WERI-Rb-1 (cell line): ENCODE data around the gene ELF1.

ENCODE experiments used
- DNase-seq: peaks from one replicate; pipeline ENCODE4 v3.0.0-alpha.2; 2020
- H3K27ac ChIP-seq: fragments of 250-450 bp; sonication (Bioruptor Pico); 2 replicates; pipeline ENCODE4 v1.5.1; 2020; ENCODE audit warnings: mild to moderate bottlenecking, moderate library complexity
- H3K27me3 ChIP-seq: fragments of 250-450 bp; sonication (Bioruptor Pico); 2 replicates; pipeline ENCODE4 v1.5.1; 2021; ENCODE audit warnings: mild to moderate bottlenecking, low read depth, moderate library complexity; ENCODE audit not compliant: insufficient read depth, severe bottlenecking
- H3K36me3 ChIP-seq: fragments of 250-450 bp; sonication (Bioruptor Pico); 2 replicates; pipeline ENCODE4 v1.5.1; 2020; ENCODE audit warnings: mild to moderate bottlenecking, moderate library complexity
- H3K4me3 ChIP-seq: 2 replicates; pipeline ENCODE4 v1.5.1; 2011; ENCODE audit warnings: low read depth, mild to moderate bottlenecking, control low read depth, low read length
- H3K9me3 ChIP-seq: fragments of 250-450 bp; sonication (Bioruptor Pico); 2 replicates; pipeline ENCODE4 v1.5.1; 2021; ENCODE audit warnings: mild to moderate bottlenecking, moderate library complexity; ENCODE audit not compliant: severe bottlenecking
- TF ChIP-seq, protein P1 (sequence below): IDR thresholded peaks from 2 replicates; pipeline ENCODE4 v1.5.1; 2011; ENCODE audit warnings: low read depth, mild to moderate bottlenecking, control low read depth, inconsistent platforms, low read length

The ELF1 gene

DNA sequence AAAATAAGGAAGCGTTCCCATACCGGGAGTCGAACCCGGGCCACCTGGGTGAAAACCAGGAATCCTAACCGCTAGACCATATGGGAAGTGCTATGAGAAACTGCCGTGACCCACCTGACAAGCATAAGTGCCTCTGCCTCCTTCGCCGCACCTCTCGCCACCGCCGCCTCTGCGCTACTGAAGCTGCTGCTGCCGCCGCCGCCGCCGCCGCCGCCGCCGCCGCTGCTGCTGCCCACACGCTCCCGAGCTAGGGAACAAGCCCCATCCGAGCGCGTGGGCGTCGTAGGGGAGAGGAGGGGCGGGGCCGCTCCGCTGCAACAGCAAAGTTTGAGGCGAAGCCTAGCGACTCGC, 41.6 kb upstream of the ELF1 start:
- TF ChIP-seq, protein P1, sequence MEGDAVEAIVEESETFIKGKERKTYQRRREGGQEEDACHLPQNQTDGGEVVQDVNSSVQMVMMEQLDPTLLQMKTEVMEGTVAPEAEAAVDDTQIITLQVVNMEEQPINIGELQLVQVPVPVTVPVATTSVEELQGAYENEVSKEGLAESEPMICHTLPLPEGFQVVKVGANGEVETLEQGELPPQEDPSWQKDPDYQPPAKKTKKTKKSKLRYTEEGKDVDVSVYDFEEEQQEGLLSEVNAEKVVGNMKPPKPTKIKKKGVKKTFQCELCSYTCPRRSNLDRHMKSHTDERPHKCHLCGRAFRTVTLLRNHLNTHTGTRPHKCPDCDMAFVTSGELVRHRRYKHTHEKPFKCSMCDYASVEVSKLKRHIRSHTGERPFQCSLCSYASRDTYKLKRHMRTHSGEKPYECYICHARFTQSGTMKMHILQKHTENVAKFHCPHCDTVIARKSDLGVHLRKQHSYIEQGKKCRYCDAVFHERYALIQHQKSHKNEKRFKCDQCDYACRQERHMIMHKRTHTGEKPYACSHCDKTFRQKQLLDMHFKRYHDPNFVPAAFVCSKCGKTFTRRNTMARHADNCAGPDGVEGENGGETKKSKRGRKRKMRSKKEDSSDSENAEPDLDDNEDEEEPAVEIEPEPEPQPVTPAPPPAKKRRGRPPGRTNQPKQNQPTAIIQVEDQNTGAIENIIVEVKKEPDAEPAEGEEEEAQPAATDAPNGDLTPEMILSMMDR: no peak
- peak; percentile 67 for DNase-seq
- Histone ChIP-seq H3K9me3 (no peaks in the 10 kb centered on the region), H3K36me3 (peaks cover under 1% of the 10 kb centered on the region; the same call in 1 of the 2 replicates), H3K27me3 (no peaks in the 10 kb centered on the region), H3K4me3 (peak overlapping the region; percentile 81), H3K27ac (peak overlapping the region; percentile 93)

DNA sequence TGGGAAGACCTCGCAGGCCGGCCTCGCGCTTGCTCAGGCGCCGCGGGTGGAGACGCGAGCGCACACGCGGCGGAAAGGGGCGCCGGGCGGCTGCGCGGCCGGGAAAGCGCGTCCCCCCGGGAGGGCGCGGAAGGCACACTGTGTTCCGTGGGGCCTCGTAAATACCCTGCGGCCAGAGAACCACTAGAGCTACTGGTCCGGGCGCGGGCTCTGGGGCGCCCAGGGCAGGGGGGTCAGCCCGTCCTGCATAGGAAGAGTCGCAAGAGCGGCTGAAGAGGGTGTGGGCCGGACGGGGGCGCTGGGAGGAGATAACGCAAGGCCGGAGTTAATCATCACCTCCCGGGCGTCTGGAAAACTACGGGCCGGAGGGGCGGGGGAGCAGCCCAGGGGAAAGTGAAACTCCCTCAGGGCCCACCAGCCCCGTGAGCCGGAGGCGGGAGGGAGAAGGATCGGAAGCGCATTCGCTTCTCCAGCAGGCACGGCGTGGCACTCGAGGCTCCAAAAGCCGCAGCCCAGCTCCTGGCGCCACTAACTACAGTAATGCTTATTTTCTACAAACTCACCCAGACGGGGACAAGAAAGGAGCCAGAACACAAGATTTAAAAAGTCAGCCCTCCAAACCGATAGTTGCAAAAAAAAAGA, 41.1 kb upstream of the ELF1 start:
- DNase-seq: peak; percentile 90
- H3K36me3 ChIP-seq: no peaks in the 10 kb centered on the region
- peak overlapping the region; percentile 81 for H3K4me3 ChIP-seq
- TF ChIP-seq, protein P1: peak; percentile 29; the same call in 1 of the 2 replicates
- H3K9me3 ChIP-seq: no peaks in the 10 kb centered on the region
- peak overlapping the region; percentile 93 for H3K27ac ChIP-seq
- H3K27me3 ChIP-seq: no peaks in the 10 kb centered on the region

DNA sequence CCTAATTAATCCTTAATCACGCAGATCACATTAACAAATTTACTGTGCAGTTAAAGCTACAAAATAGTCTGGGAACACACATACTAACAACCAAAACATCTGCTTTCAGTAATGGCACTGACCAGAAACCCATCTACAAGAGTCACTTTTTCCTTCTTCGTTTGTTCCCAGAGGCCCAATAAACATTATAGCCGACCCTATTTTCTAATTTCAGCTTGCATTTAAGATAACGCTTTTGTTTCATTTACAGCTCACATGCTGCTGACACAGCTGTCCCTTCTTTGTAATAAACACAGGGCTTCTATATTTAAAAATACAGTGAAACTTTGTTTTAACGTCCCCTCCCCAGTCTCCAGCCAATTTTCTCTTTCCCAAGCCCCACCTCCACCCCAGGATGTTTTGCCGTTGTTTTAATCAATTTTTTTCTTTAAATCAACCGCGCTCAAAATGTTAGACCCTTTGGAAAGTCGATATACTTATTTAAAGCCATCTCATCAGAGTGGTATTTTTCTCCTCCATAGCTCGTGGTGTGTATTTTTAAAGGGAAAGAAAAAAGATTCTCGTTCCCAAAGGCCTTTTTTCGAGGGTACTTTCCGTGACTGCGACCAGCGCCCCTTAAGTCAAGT, 40.5 kb upstream of the ELF1 start:
- Histone ChIP-seq H3K36me3 (no peaks in the 10 kb centered on the region), H3K4me3 (peak overlapping the region; percentile 81), H3K27me3 (no peaks in the 10 kb centered on the region), H3K9me3 (no peaks in the 10 kb centered on the region), H3K27ac (peak overlapping the region; percentile 93)
- TF ChIP-seq, protein P1: no peak
- DNase-seq: no peak

- Histone ChIP-seq H3K27ac (no peak overlapping the region), H3K27me3 (no peaks in the 10 kb centered on the region), H3K4me3 (no peak overlapping the region), H3K9me3 (no peaks in the 10 kb centered on the region), H3K36me3 (no peaks in the 10 kb centered on the region)
- TF ChIP-seq, protein P1: no peak
- DNase-seq: no peak
Observed at GRCh38 chr13:41058295-41059070, 39.4 kb upstream of the ELF1 start.

- TF ChIP-seq, protein P1: no peak
- H3K4me3 ChIP-seq: no peak overlapping the region
- H3K27ac ChIP-seq: no peak overlapping the region
Observed at GRCh38 chr13:41056826-41057711, 38.0 kb upstream of the ELF1 start.

More at GRCh38 chr13:41056826-41057711, 38.0 kb upstream of the ELF1 start:
- no peak for DNase-seq
- Histone ChIP-seq H3K27me3 (no peaks in the 10 kb centered on the region), H3K36me3 (no peaks in the 10 kb centered on the region), H3K9me3 (no peaks in the 10 kb centered on the region)
